Activated naive CD4-positive, alpha-beta T cell (primary cell): ENCODE measurements around the gene FAM170B.

Experiments used
- DNase-seq, 4 experiments: peaks; one replicate each; lab custom pipeline; 2025; lab: John Stamatoyannopoulos, UW

Gene FAM170B

GRCh38 chr10:49123981-49124950, 9.6 kb downstream of the FAM170B start:
- DNase-seq = no peak

GRCh38 chr10:49120911-49121310, 12.9 kb downstream of the FAM170B start:
- DNase-seq = no peak

- no peak for DNase-seq
Measured at GRCh38 chr10:49119746-49120145, 14.1 kb downstream of the FAM170B start.

GRCh38 chr10:49118430-49119074, 15.3 kb downstream of the FAM170B start:
- no peak for DNase-seq

- no peak for DNase-seq
Measured at GRCh38 chr10:49117376-49118070, 16.3 kb downstream of the FAM170B start.

GRCh38 chr10:49116509-49117375, 17.1 kb downstream of the FAM170B start:
- no peak for DNase-seq

- DNase-seq = no peak
Measured at GRCh38 chr10:49115796-49116508, 17.9 kb downstream of the FAM170B start.

GRCh38 chr10:49115015-49115795, 18.6 kb downstream of the FAM170B start, which contains the start of gene VSTM4:
VSTM4 (minus strand) TSS chr10:49115522; CDS start chr10:49115485, 37 bp downstream.
- DNase-seq = no peak

- no peak for DNase-seq
Measured at GRCh38 chr10:49114718-49115014, 19.2 kb downstream of the FAM170B start.

GRCh38 chr10:49113741-49114141, 20.1 kb downstream of the FAM170B start:
- no peak for DNase-seq

GRCh38 chr10:49112851-49113250, 21.0 kb downstream of the FAM170B start:
- no peak for DNase-seq

GRCh38 chr10:49112098-49112497, 21.7 kb downstream of the FAM170B start:
- no peak for DNase-seq

- no peak for DNase-seq
Measured at GRCh38 chr10:49111320-49111698, 22.5 kb downstream of the FAM170B start.

GRCh38 chr10:49110684-49111319, 23.0 kb downstream of the FAM170B start:
- no peak for DNase-seq

GRCh38 chr10:49109669-49110340, 24.0 kb downstream of the FAM170B start:
- DNase-seq = no peak

- DNase-seq = no peak
Measured at GRCh38 chr10:49108656-49109055, 25.2 kb downstream of the FAM170B start.

- DNase-seq = no peak
Measured at GRCh38 chr10:49107887-49108267, 25.9 kb downstream of the FAM170B start.

- no peak for DNase-seq
Measured at GRCh38 chr10:49107111-49107886, 26.5 kb downstream of the FAM170B start.
